ENCODE results near the gene TBC1D9B.

DNA sequence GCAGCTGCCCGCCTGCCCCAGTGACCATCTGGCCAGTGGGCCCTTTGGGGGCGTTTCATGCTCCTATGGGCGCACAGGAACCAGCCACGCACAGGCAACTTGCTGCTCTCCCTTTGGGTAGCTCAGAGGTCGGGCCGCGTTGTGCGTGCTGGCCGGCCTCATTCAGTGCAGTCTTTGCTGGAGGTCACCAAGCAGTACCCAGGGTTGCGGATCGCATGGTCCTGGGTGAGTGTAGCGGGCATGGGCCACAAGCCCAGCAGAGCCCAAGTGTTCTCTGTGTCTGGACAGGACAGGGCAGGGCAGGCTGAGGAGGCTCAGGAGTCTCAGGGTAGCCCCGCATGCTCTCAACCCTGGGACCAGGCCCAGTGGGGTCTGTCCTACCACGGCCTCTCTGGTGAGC, 39.2 kb downstream of the TBC1D9B start:
- TF ChIP-seq, protein P1, sequence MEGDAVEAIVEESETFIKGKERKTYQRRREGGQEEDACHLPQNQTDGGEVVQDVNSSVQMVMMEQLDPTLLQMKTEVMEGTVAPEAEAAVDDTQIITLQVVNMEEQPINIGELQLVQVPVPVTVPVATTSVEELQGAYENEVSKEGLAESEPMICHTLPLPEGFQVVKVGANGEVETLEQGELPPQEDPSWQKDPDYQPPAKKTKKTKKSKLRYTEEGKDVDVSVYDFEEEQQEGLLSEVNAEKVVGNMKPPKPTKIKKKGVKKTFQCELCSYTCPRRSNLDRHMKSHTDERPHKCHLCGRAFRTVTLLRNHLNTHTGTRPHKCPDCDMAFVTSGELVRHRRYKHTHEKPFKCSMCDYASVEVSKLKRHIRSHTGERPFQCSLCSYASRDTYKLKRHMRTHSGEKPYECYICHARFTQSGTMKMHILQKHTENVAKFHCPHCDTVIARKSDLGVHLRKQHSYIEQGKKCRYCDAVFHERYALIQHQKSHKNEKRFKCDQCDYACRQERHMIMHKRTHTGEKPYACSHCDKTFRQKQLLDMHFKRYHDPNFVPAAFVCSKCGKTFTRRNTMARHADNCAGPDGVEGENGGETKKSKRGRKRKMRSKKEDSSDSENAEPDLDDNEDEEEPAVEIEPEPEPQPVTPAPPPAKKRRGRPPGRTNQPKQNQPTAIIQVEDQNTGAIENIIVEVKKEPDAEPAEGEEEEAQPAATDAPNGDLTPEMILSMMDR (conservative IDR thresholded peaks at IDR 0.05 in 1 of 2, IDR thresholded peaks at IDR 0.05 in 1 of 2; ENCODE audit: low read depth in 1 of 2, low read length in 2 of 2), result no peak
- TF ChIP-seq EZH2 (IDR thresholded peaks at IDR 0.05; ENCODE audit: low read length, missing control alignments), result no peak
